Left lobe of liver (tissue), 2 donors: ENCODE results near the gene MAP3K4. TPM values are rescaled to one million over a fixed set of nuclear protein-coding genes. Genes with fewer than 3 reads are reported as not detected.

ENCODE experiments used
- ATAC-seq: fragments of 200-7000 bp; cut with Tn5 transposase; one replicate; pipeline ENCODE4 v1.9.1; 2020; ENCODE audit warnings: mild to moderate bottlenecking, moderate library complexity
- DNase-seq: peaks from one replicate; pipeline ENCODE4 v3.0.0-alpha.2; 2020; ENCODE audit warnings: low spot score
- total RNA-seq: library from RNA; stranded (reverse); gene quantifications from one replicate; pipeline ENCODE4 v1.2.1, GENCODE V29; 2021
- donor health status: DM: no; HTN: no; CAD: no; lungs with moderate emphysema.
- donor health status: DM: no; HTN: yes; CAD: no.

Gene MAP3K4
- total RNA-seq, 1 donor from 2014 or later: 11.2 TPM

DNA sequence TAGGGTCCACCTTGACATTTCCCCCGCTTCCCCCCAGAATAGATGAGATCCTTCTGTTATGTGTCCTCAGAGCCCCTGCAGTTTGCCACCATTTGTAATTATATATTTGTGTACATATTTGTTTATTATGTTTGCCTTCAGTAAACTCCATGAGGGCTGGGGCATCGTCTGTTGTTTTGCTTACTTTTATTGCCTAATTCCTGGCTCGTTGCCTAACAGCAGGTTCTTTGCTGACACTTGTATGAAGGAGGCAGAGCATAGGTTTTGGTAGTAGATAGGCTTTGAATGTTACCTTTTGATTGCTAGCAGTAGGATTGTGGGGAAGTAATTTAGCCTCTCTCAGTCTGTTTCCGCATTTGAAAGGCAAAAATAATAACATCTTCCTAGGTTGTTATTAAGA, 9.9 kb downstream of the MAP3K4 start:
- ATAC-seq: peak; percentile 96
- DNase-seq: peak; percentile 55

DNA sequence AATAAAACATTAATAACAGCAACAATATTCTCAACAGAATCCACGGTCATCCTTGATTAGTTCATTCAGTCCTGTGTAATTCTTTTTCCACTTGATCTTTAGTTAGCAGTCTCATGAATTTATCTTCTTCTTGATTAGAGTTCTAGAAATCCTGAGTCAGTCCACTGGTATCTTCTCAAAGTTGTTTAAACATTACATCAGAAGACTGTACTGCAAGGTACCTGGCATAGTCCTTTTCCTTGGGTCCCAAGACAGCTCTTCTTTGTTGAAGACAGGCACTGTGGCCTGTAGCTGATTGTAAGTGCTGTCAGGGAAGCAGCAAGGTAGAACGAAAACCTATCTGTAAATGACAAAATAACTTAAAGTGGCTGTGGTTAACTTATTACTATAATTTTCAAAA, 11.8 kb downstream of the MAP3K4 start:
- DNase-seq (no peak), ATAC-seq (no peak)

DNA sequence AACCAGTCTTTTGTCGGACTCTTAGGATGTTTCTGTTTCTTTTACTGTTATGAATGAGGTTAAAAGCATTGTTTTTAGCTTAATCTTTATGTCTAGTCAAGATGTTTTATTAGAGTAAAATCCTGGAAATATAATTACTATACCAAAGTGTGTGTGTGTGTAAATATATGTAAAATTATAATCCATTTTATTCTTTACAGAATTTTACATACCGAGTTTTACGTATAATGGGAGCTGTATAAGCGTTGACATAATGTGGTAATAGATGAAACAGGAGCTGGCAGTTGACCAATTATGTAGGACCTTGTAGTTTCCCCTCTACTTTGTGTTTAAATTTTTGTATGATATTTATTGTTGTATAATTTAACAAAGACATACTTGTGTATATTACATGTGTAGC, 16.7 kb downstream of the MAP3K4 start:
- DNase-seq (no peak), ATAC-seq (no peak)

DNA sequence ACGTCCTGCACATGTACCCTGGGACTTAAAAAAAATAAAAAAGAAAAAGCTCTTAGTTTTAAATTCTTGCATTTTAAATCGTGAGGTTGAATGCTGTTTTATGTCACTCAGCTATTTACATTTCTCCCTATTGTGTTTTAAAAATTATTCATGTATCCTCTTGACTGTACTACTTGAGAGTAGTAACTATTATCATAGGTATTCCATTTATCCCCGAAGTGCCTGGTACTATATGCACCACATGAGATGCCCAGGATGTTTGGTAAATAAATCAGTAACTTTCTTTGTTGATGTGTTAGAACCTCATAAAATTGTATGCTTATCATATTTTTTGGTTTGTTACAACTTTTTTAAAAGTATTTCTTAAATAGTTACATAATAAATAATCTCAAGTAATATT, 18.4 kb downstream of the MAP3K4 start:
- ATAC-seq: no peak

DNA sequence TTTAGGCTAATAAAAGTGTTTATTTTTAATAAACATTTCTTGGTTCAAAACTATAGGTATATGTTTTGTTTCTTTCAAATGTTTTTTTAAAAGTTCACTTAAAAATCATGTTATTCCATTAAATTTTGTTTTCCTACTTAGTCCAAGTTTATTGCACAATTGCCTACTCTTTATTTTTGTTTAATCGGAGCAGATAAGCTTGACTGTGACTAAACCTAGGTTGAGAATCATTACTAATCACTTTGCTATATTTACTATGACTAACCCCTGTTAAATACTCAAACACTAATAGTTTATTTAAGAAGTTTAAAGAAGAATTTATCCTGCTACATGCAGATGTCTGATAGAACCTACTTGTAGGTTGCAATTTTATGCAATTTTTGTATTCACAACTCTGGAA, 18.8 kb downstream of the MAP3K4 start:
- no peak for DNase-seq
- peak; percentile 68 for ATAC-seq

More for the DNA sequence above, 18.4 kb downstream of the MAP3K4 start:
- DNase-seq: no peak

DNA sequence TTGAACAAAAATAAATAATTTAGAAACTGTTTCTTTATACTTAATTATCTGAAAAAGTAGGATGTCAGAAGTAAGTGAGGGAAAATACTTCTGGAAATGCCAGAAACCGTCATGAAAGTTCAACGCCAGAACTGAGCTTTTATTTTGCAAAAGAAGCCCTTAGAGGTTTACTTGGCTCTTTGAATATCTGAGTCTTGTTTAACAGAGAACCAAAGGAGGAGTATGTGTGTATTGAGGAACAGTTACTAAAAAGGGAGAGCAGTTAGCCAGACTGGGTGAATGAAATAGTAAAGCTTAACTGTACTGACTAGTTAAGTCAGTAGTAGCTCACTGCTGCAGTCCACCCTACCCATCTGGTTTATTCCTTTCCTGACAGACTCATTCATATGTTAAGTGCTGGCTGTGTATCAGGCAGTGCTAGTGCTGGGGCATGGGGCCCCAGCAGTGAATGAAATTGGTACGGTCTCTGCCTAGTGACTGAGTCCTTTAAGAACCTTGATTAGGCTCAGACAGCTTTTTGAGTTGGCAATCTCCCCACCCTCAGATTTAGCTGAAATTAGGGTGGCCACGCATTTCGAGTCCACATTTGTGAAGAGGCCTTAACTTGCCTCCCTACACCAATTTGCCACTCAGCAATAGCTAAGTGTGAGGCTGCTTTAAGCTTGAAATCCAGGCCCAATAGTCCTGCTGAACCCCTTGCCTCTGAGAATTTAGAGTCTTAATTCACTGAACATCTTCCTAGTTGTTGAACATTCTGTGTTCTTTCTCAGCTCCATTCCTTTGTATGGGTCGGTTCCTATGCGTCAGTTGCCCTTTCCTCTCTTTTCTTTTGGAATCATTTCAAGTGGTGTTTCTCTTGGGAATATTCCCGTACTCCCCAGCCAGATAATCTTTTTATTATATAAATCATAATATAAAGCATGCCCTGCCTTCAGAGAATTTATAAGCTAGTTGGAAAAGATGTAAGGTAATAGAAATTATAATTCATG, 20.2 kb downstream of the MAP3K4 start:
- DNase-seq (no peak), ATAC-seq (no peak)

DNA sequence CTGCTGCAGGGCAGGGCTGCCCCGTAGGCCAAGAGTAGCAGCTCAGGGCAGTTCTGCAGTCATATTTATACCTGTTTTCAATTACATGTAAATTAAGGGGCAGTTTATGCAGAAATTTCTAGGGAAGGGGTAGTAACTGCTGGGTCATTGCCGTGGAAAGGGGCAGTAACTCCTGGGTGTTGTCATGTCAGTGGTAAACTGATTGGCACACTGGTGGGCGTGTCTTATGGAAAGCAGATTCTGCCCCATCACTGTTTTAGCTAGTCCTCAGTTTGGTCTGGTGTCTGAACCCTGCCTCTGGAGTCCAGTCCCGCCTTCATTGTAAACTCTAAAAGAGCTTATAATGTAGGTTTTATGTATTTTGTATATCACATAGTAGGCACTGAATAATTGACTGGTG, 22.1 kb downstream of the MAP3K4 start:
- DNase-seq (no peak), ATAC-seq (no peak)

DNA sequence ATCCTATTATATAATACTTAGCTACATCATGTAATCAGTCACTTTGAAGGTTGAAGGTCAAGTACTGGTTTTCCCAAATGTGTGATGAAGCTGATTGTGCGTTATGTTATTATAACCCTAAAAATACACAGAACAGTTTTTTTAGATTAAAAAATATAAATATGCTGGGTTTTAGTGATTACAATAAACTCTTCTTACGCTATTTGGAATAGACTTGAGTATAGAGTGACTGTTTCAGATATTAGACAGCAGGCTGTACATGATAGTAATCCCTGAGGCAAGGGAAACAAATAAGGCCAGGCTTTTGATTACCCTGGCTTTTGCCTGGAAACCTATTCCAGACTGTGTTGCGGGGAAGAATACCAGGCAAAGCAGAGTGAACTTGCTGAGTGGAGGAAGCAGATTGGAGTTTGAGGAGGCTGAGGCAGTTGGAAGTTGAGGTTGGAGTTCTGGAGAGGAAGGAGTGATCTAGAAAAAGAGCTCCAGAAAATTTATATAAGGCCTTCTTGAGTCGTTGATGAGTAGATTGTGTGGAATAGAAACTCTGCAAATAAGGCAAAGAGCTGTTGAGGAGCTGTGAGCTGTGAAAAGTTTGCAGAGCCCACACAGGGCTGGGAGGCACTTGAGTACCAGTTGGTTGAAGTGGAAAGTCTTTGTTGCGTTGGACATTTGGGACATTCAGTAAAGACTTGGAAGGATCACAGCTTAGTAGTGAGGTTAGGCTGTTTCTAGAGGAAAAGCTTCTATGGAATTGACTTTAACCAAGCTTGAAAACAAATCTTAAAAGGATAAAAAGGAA, 26.4 kb downstream of the MAP3K4 start:
- no peak for DNase-seq
- no peak for ATAC-seq

DNA sequence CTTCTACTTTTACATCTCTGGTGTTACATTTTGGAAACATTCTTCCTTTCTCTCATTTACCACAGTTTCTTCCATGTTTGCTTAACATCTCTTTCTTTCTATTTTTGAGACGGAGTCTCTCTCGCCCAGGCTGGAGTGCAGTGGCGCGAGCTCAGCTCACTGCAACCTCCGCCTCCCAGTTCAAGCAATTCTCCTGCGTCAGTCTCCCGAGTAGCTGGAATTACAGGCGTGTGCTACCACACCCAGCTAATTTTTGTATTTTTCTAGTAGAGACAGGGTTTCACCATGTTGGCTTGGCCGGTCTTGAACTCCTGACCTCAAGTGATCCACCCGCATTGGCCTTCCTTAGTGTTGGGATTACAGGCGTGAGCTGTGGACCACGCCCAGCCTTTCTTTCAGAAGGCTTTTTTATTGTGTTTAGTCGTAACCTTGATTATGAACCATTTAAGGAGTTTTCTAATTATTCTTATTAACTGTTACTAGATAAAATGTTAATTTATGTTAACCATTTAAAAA, 27.8 kb downstream of the MAP3K4 start:
- DNase-seq (no peak), ATAC-seq (no peak)

DNA sequence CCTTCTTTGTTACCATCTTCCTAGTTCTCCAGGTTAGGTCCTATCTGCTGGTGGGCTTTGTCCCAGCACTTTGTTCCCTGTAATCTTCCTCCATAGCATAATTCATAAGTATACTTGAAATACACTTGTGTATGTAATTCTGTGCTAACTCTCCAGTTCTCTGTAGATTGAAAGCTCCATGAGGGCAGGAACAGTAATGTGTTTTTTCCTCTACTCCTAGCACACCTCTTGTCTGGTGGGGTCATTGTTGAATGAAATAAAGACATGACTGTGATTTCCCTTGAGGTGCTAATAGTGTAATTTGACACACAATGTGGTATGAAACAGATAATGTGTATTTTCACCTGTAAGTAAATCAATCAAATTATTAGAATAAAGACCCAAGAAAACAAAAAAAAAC, 30.0 kb downstream of the MAP3K4 start:
- DNase-seq: no peak
- ATAC-seq: no peak

DNA sequence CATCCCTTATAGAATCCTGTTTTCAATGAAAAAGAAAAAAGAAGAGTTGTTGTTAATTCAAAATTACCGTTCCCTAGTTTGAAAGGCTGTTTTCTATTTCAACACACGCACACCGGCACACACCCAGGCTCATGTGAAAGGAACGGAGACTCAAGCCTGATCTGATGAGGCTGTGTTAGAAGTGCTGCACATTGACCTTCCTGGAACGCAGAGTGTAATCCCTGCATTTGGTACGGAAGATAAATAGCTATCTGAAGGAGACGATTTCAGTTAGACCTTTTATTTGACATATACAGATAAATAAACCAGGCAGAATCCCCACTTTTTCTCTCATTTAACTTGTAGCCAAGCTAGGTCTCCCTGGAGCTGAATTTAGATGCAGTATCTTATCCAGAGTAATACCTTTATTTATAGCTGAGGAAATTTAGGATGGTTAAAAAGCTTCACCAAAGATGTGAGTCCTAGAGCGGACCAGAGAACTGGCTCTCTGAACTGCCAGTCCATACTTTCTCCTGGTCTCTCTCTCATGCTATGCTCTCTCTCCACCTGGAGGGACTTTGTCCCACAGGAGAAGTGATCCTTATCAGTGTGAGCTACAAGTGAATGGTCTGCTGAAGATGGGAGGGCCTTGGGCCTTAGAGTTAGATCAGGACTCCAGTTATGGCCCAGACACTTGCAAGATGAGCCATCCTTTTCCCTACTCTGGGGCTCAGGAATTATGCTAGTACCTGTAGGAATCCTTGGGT, 30.6 kb downstream of the MAP3K4 start:
- ATAC-seq: peak; percentile 27
- DNase-seq: no peak

DNA sequence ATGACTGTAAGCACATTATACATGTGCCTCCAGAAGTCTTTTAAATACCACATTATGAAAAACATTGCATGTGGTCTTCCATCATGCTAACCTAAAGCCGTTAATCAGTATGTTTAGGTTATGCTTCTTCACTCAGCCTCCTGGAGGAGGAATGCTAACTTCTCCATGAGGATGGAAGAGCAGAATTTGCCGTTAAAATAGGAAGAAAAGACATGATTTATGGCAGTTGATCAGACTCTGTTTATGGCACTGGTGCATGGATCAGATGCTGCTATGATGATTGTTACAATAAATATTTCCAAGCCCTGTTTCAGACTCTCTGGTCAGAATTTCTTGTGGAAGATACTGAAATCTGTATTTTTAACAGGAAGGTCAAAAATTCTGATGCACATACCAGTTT, 31.7 kb downstream of the MAP3K4 start:
- no peak for DNase-seq

DNA sequence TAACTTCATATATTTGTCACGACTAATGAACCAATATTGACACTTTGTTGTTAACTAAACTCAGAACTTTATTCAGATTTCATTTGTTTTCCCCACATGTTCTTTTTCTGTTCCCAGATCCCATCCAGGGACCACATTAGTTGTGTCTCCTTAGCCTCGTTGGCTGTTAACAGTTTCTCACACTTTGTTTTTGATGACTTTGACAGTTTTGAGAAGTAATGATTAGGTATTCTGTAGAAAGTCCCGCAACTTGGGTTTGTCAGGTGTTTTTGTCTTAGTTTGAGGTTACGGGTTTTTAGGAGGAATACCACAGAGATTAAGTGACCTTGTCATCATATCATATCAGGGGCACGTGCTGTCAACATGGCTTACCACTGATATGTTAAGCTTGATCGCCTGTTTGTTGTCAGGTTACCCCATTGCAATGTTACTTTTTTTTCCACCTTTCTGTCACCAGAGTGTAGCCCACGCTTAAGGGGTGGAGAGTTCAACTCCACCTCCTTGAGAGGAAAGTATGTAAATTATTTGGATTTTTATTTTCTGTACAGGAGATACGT, 32.9 kb downstream of the MAP3K4 start:
- no peak for DNase-seq
- no peak for ATAC-seq

More for the DNA sequence above, 31.7 kb downstream of the MAP3K4 start:
- ATAC-seq: no peak

DNA sequence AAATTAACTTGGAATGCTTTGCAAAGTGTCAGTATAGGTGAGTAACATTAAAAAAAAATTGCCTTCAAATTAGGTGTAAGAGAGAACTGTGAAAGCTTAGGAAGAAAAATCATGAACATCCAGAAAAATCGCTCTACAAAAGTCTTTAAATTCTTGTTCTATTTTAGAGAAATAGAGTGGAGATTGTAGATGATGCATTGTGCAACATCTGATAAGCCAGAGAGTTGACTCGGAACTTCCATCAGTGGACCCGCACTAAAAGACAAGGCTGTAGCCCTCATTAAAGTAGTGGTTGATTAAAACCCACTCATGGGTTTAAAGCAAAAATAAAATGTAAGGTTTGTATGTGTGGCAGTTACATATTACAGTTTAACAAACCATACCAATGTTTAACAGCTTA, 35.8 kb downstream of the MAP3K4 start:
- DNase-seq: no peak
- no peak for ATAC-seq

DNA sequence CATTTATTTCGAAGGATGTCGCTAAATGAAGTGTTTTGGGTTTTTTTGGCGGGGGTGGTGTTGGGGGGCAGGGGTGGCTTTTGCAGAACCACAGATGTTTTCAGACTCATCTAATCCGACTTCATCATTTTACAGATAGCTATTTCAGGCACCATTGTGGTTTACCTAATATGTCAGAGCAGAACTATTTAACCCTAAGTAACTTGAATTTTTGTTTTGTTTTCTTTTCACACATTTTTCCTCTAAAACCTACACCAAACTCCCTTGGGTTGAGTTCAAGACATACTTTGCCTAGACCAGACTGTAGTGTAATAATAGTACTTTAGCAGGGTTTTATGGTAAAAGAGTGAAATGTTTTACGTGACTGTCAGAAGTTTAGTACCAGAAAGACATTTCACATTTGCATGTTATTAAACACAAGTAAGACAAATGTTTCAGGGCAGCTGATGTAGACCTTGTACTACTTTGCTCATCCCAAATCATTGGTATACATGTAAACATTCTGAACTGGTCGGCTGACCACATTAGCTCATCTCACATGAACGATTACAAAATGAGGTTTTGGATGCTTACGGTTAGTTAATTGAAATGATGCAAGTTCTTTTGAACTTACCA, 37.7 kb downstream of the MAP3K4 start:
- ATAC-seq (peak; percentile 36), DNase-seq (no peak)

DNA sequence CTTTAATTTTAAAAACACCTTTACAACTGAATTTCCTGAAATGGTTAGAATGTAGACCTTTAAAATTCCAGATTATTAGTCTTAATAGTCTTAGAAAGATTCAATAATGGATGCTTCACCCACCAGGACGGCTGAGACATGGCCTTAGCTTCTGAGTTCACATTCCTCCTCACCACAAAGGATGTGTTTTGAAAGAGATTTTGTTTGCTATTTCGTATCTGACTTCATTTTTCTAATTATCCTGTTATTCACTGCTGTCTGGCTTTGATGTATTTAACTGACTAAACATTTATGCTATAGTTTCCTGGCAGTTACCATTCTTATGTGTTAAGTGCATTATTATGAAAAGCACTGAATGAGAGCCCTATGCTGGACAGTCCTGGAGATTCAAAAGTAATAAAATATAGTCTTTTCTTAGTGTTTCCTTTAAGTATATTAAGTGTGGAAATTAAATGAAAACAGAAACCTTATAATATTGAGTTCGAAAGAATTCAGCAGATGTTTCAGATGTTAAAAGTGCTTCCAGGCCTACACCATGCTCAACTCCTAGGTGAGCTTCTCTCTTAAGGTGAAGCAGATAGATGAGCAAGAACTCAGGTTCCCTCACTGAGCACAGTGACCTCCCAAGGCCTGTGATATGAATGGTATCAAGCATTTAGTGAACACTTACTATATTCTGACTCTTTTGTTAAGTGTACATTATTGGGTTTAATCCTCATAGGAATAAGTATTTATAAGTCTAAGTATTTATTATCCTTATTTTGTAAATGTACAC, 40.3 kb downstream of the MAP3K4 start:
- ATAC-seq: no peak

DNA sequence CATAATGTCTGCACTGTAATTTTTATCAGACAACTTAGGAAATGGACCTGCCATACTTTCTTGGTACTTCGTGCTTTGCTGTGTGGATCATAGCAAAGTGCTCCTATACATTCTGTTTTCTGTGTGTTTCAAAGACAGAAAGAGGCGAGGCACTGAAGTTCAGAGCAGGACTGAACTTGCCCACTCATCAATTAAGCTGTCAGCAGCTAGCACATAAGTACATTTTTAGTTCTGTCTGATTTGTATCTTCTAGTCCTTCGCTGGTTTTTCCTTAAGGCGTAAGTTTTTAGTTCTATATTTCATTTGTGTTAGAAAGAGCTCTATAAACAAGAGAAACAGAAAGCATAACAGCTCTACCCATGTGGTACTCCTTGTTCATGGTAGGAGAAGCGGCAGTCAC, 42.1 kb downstream of the MAP3K4 start:
- ATAC-seq: no peak
- no peak for DNase-seq

More for the DNA sequence above, 40.3 kb downstream of the MAP3K4 start:
- no peak for DNase-seq

DNA sequence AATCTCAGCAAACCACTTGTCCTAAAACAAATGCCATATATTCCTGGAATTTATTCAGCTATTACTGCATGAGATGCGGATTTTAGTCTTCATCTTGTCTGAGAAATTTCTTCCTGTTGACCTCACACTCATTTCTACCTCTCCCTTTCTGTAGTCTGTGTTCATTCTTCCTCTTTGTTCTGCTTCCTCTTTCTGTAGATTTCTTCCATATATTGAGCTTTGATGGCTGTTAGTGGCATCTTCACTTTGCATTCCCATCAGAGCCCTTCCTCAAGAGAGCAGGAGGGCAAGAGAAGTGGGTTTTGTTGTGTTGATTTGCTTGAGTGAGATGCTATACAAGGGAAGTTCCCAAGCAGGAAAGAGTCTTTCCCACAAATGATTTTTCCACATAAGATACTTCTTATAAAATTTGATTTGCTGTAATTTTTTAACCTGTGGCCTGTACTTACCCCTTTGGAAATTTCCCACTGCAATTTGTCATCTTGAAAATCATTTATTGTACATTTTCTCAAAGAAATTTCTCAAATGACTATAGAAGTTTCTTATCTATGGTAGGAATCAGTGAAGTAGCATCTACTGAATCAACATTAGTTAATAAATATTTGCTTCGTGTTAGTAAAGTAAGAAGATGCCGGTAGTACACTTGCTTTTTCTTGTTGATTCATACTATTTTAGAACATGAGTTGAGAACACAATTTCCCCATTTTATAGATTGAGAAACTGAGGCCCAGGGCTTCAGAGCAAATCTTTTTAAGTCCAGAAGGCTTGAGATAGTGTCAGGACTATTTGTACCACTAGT, 43.8 kb downstream of the MAP3K4 start:
- DNase-seq: no peak
- ATAC-seq: no peak

DNA sequence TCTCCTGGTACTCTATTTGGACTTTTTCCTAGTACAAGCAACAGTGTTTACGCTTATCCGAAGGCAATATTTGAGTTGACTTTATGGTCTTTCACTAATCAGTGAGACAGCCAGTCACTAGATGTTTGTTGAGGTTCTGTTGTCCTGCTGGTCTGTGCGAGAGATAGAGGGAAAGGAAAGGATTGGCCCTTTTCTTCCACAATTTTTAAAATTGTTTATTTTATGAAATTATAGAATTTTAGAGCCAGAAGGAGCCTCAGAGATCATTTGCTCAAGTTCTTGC, 44.4 kb downstream of the MAP3K4 start:
- DNase-seq: no peak

More for the DNA sequence above, 44.4 kb downstream of the MAP3K4 start:
- no peak for ATAC-seq
